DOHH2 (cell line): Measurements from ENCODE around the gene UBE2G2.

ENCODE experiments used
- H3F3A ChIP-seq: fragments of 200-600 bp; sonication (generic), shearing (Covaris generic); 2 replicates; pipeline ENCODE4 v1.6.0; 2016; ENCODE audit warnings: antibody characterized with exemption, mild to moderate bottlenecking; ENCODE audit not compliant: control insufficient read depth, insufficient read depth
- H3K27ac ChIP-seq: fragments of 200-600 bp; sonication (generic); 2 replicates; pipeline ENCODE4 v1.5.1; 2014; ENCODE audit warnings: low read depth, mild to moderate bottlenecking, low read length, moderate library complexity
- H3K27me3 ChIP-seq: fragments of 200-600 bp; sonication (generic); 2 replicates; pipeline ENCODE4 v1.6.1; 2014; ENCODE audit warnings: mild to moderate bottlenecking, low read length, mixed read lengths; ENCODE audit not compliant: control insufficient read depth
- H3K36me3 ChIP-seq: fragments of 200-600 bp; sonication (generic); 2 replicates; pipeline ENCODE4 v1.6.1; 2014; ENCODE audit warnings: mild to moderate bottlenecking, low read length, moderate library complexity, mixed read lengths; ENCODE audit not compliant: control insufficient read depth
- H3K4me1 ChIP-seq: fragments of 200-600 bp; sonication (generic); 2 replicates; pipeline ENCODE4 v1.6.1; 2014; ENCODE audit warnings: mild to moderate bottlenecking, low read length, mixed read lengths; ENCODE audit not compliant: control insufficient read depth
- H3K4me2 ChIP-seq: fragments of 200-600 bp; sonication (generic); 2 replicates; pipeline ENCODE4 v1.6.0; 2014; ENCODE audit warnings: mild to moderate bottlenecking, low read length, moderate library complexity
- H3K4me3 ChIP-seq: fragments of 200-600 bp; sonication (generic); 2 replicates; pipeline ENCODE4 v1.5.1; 2014; ENCODE audit warnings: mild to moderate bottlenecking, low read length, mixed read lengths
- H3K79me2 ChIP-seq: fragments of 200-600 bp; sonication (generic); 2 replicates; pipeline ENCODE4 v1.6.1; 2014; ENCODE audit warnings: mild to moderate bottlenecking, low read length, mixed read lengths; ENCODE audit not compliant: control insufficient read depth
- H3K9me2 ChIP-seq: fragments of 200-600 bp; sonication (generic); replicated peaks from 2 replicates; pipeline ENCODE4 v1.6.1; 2014; ENCODE audit warnings: mild to moderate bottlenecking, low read length, mixed read lengths; ENCODE audit not compliant: control insufficient read depth
- H3K9me3 ChIP-seq: fragments of 200-600 bp; sonication (generic); 2 replicates; pipeline ENCODE4 v1.6.1; 2014; ENCODE audit warnings: antibody characterized with exemption, low read length, mixed read lengths; ENCODE audit not compliant: control insufficient read depth, insufficient read depth
- H4K20me1 ChIP-seq: fragments of 200-600 bp; sonication (generic); 2 replicates; pipeline ENCODE4 v1.6.0; 2014; ENCODE audit warnings: low read depth, mild to moderate bottlenecking, antibody characterized with exemption, low read length, moderate library complexity; ENCODE audit not compliant: control insufficient read depth, insufficient read depth
- EZH2phosphoT487 ChIP-seq: fragments of 200-600 bp; sonication (generic); IDR thresholded peaks from 2 replicates; pipeline ENCODE4 v1.6.1; 2017; ENCODE audit warnings: borderline replicate concordance, mild to moderate bottlenecking, antibody characterized with exemption, low read length, moderate library complexity, mixed read lengths
- TF ChIP-seq, protein P1 (sequence below): fragments of 200-600 bp; sonication (generic); IDR thresholded peaks from one replicate; pipeline ENCODE4 v1.5.1; 2014; ENCODE audit warnings: antibody characterized with exemption, mild to moderate bottlenecking, low read depth, low read length; ENCODE audit not compliant: poor library complexity, severe bottlenecking

UBE2G2 gene

DNA sequence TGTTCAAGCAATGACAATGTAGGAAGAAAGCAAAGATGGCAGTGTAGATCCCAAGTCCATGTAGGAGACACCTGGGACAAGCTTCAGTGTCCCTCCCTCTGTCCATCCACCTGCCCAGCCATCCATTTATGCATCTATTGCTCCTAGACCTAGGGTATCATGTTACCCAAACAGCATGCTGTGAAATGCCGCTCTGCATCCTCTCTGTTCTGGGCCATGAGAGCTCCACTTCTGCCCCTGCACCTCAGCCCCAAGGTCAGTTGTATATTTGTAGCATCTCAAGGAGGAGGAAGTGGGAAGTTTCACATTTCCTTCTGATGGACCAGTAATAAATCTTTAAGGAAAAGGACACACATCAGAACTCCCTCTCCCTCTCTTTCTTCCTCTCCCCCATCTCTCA is 62.3 kb downstream of the UBE2G2 start:
- H3K9me3 ChIP-seq: no peaks in the 10 kb centered on the region
- no peaks in the 10 kb centered on the region for H3F3A ChIP-seq
- no peaks in the 10 kb centered on the region for H3K9me2 ChIP-seq
- no peaks in the 10 kb centered on the region for H3K36me3 ChIP-seq
- no peak overlapping the region for H3K27ac ChIP-seq
- no peak overlapping the region for H3K4me3 ChIP-seq
- H4K20me1 ChIP-seq: no peaks in the 10 kb centered on the region
- H3K4me1 ChIP-seq: no peaks in the 10 kb centered on the region
- no peak for TF ChIP-seq EZH2phosphoT487
- TF ChIP-seq, protein P1, sequence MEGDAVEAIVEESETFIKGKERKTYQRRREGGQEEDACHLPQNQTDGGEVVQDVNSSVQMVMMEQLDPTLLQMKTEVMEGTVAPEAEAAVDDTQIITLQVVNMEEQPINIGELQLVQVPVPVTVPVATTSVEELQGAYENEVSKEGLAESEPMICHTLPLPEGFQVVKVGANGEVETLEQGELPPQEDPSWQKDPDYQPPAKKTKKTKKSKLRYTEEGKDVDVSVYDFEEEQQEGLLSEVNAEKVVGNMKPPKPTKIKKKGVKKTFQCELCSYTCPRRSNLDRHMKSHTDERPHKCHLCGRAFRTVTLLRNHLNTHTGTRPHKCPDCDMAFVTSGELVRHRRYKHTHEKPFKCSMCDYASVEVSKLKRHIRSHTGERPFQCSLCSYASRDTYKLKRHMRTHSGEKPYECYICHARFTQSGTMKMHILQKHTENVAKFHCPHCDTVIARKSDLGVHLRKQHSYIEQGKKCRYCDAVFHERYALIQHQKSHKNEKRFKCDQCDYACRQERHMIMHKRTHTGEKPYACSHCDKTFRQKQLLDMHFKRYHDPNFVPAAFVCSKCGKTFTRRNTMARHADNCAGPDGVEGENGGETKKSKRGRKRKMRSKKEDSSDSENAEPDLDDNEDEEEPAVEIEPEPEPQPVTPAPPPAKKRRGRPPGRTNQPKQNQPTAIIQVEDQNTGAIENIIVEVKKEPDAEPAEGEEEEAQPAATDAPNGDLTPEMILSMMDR: no peak
- peaks cover 7% of the 10 kb centered on the region for H3K27me3 ChIP-seq
- H3K4me2 ChIP-seq: no peak overlapping the region
- no peaks in the 10 kb centered on the region for H3K79me2 ChIP-seq

DNA sequence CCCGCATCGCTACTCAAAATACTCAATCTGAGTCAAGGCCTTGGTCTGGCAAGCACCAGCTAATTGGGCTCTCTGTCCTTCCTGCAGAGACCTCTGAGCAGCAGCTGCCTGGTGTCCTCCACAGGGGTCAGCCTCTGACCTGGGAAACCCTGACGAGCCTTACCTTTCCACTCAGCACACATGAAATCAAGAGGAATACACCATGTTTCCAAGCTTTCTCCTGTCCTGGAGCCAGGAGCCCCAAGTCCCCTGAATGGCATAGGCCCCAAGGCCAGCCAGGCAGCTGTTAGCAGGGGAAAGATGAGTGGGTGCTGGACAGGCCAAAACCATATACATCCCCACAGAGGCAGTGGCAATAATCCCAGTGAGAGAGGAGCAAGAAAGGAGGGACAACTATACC is 63.0 kb downstream of the UBE2G2 start:
- TF ChIP-seq, protein P1: no peak
- TF ChIP-seq EZH2phosphoT487: no peak
- H3K9me3 ChIP-seq: no peaks in the 10 kb centered on the region

DNA sequence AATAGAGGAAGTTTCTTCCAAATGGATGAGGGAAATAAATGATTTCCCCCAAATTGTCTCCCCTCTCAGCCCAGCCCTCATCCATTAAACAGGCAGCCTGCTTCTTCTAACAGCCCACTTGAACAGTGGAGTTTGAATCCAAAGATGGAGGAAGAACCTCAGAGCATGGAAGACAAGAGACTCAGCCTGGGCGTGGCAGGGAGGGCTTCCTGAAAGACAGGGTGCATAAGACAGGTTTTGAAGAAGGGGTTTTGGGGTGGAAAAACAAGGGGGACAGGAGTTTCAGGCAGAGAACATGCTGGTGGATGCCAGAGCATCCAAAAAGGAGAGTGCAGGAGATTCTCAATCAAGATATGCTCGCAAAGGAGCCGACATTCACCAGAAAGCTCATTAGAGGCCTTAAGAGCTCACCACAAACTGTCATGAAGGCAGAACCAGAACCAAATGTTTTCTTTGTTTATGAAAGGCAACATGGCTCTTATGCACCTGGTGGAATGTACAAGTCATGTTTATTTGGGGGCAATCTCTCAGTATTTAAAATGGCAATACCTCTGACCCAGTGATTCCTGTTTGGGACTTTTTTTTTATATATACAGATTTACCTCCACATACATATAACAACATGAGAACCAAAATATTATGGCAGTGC is 63.8 kb downstream of the UBE2G2 start:
- no peak overlapping the region for H3K4me3 ChIP-seq
- no peak overlapping the region for H3K4me2 ChIP-seq
- H4K20me1 ChIP-seq: no peaks in the 10 kb centered on the region
- H3K27ac ChIP-seq: no peak overlapping the region
- TF ChIP-seq, protein P1: no peak
- TF ChIP-seq EZH2phosphoT487: no peak
- peaks cover 7% of the 10 kb centered on the region for H3K27me3 ChIP-seq
- no peaks in the 10 kb centered on the region for H3K36me3 ChIP-seq
- no peaks in the 10 kb centered on the region for H3K9me3 ChIP-seq
- no peaks in the 10 kb centered on the region for H3K79me2 ChIP-seq
- H3K9me2 ChIP-seq: no peaks in the 10 kb centered on the region
- H3K4me1 ChIP-seq: no peaks in the 10 kb centered on the region
- no peaks in the 10 kb centered on the region for H3F3A ChIP-seq

More for the DNA sequence above, 63.0 kb downstream of the UBE2G2 start:
- H3K79me2 ChIP-seq: no peaks in the 10 kb centered on the region
- no peaks in the 10 kb centered on the region for H3K9me2 ChIP-seq
- no peak overlapping the region for H3K4me3 ChIP-seq
- H3K27me3 ChIP-seq: peaks cover 7% of the 10 kb centered on the region
- no peaks in the 10 kb centered on the region for H4K20me1 ChIP-seq
- no peaks in the 10 kb centered on the region for H3F3A ChIP-seq
- no peaks in the 10 kb centered on the region for H3K4me1 ChIP-seq
- H3K27ac ChIP-seq: no peak overlapping the region
- H3K36me3 ChIP-seq: no peaks in the 10 kb centered on the region
- H3K4me2 ChIP-seq: no peak overlapping the region
